HG03103 (cell line): ENCODE measurements around the gene TSR3.
"Not testable (repeated sequence)": the region's sequence is repeated elsewhere in the genome, so short reads cannot be mapped to it uniquely, and the experiment has no call there.

Source experiments
- ATAC-seq: cut with Tn5 transposase; IDR thresholded peaks from one replicate; pipeline ENCODE4 v1.9.1; 2021; ENCODE audit warnings: low read depth; ENCODE audit not compliant: unreplicated experiment

The TSR3 gene

DNA sequence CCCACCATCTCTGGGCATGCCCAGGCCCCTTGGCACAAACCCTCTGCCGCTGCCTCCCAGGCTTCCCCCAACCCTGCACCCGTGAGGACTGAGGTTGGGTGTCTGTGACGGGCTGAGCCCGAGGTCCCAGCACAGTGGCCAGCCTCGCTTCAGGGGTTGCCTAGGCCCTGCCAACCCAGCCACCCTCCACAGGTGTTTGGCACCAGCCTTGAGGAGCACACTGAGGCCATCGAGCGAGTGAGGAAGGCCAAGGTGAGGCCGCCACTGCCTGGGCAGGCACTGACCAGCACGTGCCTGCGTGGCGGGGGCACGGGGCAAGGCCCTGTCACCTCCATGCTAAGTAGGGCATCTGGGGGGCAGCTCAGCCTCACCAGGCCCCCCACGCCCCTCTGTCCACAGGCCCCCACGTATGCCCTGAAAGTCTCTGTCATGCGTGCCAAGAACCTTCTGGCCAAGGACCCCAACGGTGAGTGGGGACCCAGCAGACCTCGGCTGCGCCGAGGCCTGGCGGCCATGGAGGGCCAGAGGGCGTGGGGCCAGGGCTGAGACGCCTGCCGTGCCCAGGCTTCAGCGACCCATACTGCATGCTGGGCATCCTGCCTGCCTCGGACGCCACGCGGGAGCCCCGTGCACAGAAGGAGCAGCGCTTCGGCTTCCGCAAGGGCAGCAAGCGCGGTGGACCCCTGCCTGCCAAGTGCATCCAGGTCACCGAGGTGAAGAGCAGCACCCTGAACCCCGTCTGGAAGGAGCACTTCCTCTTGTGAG is 10.8 kb downstream of the TSR3 start:
- no peak for ATAC-seq

DNA sequence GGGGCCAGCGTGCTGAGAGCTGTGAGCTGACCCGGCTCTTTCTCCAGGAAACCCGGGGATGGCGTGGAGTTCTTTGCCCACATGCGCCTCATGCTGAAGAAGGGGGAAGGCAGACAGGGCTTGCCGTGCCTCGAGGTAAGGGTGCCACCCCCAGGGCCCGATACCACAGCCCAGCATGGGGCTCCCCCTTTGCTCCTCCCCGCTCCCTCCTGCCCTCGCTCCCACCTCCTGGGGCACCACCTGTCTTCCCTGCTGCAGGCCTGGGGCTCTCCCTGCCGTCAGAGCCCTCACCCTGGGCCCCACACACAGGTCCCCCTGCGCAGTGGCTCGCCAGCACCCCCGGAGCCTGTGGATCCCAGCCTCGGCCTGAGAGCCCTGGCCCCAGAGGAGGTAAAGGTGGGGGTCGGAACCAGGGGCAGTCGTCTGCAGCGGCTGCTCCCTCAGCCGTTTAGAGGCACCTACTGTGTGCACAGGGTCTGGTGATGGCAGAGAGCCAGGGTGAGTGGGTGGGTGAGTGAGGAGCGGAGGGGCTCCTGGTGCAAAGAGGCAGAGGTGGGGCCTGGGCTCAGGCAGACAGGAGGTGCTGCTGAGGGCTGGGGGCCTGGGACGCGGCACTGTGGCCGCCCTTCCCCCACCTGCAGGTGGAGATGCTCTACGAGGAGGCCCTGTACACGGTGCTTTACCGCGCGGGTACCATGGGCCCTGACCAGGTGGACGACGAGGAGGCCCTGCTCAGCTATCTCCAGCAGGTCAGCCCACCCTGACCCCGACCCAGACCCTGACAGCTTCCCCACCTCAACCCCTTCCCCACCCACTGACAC is 12.6 kb downstream of the TSR3 start:
- no peak for ATAC-seq

DNA sequence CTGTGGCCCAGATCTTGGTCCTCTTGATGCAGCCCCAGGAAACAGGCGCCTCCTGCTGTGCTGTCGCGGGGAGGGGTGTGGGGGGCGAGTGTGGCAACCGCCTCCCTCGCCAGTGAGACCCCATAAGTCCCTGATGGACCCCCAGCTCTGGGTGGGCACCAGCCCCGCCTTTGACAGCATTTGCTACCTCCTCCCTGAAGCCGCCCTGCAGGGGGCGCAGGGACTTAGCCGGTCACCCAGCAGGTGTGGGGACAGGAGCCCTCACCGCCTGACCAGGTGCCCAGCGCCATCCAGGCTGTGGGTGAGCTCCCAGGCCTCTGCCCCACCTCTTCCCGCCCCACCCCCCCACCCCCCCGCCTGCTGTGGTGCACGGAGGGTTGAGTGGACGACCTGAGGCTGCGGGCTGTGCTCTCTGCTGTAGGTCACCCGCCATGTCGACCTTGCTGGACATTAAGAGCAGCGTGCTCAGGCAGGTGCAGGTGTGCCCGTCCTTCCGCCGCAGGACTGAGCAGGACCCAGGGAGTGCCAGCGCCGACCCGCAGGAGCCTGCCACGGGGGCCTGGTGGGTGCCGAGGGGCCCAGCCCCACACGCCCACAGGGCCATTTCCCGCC is 13.5 kb downstream of the TSR3 start:
- no peak for ATAC-seq

DNA sequence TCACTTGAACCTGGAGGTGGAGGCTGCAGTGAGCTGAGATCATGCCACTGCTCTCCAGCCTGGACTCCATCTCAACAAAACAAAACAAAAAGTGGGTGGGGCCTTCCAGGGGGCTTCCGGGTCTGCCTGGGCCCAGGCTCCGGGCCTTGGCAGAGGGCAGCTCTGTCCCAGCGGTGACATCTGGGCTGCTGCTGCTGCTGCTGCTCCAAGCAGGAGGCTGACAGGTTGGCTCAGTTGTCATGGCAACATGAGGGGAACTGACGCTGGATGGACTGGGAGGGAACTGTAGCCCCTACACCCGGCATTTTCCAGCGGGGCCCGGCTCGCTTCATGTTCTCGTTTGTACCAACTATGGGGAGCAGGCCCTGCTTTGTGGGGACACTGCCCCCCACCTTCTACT is 14.2 kb downstream of the TSR3 start:
- no peak for ATAC-seq

- no peak for ATAC-seq
These were observed 15.1 kb downstream of the TSR3 start for GRCh38 chr16:1336619-1337018.

- ATAC-seq, result no peak
These were observed 15.7 kb downstream of the TSR3 start for GRCh38 chr16:1335996-1336395.

DNA sequence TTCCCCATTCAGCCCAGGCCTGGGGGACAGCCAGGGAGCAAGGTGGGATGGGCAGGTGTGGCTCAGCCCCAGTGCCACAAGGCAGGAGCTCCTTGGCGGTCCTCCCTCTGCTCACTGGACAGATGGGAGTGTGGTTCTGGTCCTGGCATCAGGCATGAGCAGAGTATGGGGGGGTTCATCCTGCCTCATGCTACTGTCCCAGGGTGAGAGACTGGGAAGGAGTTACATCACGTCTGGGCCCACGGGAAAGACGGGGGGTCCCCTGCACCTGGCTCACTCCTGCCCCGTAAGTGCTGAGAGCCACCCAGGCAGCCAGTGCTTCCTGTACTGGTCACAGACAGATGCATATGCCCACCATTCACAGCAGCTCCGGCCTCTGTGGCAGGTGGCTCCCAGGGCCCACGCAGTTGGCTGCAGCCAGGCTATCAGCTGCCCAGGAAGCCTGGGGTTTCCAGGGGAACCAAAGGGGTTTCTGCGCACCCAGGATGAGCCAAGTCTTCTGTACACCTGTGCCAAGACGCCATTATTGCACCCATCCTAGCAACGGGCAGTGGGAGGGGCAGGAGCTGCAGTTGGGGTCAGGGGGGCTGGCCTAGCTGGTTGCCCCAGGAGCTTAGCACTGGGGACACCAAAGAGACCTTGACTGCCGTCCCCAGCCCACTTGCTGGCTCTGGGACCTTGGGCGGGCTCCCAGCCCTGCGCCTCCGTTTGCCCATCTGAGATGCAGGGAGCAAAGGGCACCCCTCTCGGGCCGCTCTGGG is 16.3 kb downstream of the TSR3 start:
- no peak for ATAC-seq

GRCh38 chr16:1334739-1335138 is 16.9 kb downstream of the TSR3 start:
- ATAC-seq, result no peak

GRCh38 chr16:1333854-1334700 is 17.6 kb downstream of the TSR3 start:
- no peak for ATAC-seq

DNA sequence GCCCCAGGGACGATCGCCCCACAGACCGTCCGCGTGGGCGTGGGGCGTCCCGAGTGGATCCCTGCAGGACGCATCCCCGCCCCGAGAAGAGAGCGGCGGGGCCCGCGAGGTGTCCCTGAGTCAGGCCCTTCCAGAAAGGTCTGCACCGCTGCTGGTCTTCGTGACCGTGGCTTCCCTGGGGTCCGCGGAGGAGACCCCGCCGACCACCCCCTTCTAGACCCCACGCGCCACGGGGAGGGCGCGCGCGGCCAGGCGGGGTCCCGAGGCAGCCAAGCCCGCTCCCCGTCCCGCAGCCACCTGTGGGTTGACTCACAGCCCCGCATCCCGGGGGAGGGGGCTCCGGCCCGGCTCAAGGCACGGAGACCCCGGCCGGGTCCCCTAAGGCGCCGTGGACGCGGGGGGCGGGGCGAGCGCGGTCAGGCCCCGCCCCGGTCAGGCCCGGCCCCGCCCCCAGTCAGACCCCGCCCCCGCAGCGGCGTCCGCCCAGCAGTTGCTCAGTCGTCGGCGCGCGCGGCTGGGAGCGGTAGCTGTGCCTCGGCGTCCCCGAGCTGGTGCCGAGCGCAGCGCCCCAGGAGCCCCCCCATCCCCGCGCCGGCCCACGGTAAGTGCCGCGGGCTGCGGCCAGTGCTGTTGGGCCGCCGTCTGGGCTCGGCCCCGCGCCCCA is 18.4 kb downstream of the TSR3 start, which contains the start of gene BAIAP3:
Gene BAIAP3, plus strand, starts transcription at position 497 of the 664 bp plus-strand sequence. CDS start 4,905 bp downstream, outside the sequence.
- ATAC-seq, result no peak

DNA sequence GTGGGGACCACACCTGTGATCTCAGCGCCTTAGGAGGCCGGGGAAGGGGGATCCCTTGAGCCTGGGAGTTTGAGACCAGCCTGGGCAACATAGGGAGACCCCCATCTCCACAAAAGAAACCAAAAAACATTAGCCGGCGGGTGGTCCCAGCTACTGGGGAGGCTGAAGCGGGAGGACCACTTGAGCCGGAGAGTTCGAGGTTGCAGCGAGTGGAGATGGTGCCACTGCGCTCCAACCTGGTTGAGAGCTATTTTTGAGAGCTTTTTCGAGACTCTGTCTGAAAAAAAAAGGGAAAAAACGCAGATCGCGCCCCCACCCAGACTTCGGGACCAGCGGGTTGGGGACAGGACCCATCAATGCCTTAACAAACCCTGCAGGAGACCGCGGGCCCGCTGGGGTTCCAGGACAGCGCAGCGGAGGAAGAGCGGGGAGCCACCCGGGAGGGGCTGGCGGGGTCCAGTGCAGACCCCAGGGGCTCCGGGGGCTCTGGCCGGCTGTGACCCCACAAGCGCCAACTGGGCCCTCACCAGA is 19.0 kb downstream of the TSR3 start:
- no peak for ATAC-seq

- ATAC-seq, result no peak
These were observed 19.7 kb downstream of the TSR3 start for GRCh38 chr16:1331712-1332617.

- ATAC-seq, result no peak
These were observed 20.6 kb downstream of the TSR3 start for GRCh38 chr16:1330931-1331711.

- ATAC-seq, result no peak
These were observed 21.3 kb downstream of the TSR3 start for GRCh38 chr16:1330260-1330914.

DNA sequence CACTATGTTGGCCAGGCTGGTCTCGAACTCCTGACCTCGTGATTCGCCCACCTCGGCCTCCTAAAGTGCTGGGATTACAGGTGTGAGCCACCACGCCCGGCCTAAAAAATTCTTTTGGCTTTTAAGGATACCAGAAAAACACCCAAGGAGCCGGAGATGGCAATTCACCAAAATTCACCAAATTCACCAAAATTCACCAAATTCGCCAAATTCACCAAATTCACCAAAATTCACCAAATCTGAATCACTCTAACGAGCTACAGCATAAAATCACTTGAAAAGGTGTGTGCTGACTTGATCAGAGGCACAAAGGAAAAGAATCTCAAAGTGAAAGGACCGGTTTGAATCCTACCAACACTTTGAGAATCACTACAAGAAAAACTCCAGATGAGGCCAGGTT is 22.7 kb downstream of the TSR3 start:
- ATAC-seq, result not testable (repeated sequence)

DNA sequence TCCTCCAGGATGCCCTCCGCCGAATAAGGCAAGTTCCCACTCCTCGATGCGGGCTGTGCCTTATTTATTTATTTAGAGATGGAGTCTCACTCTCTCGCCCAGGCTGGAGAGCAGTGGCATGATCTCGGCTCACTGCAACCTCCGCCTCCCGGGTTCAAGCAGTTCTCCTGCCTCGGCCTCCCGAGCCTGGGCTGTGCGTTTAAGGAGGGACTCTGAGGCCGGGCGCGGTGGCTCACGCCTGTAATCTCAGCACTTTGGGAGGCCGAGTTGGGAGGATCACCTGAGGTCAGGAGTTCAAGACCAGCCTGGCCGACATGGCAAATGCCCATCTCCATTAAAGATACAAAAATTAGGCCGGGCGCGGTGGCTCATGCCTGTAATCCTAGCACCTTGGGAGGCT is 23.5 kb downstream of the TSR3 start:
- ATAC-seq, result not testable (repeated sequence)

GRCh38 chr16:1327619-1327947 is 24.1 kb downstream of the TSR3 start:
- ATAC-seq, result no peak
